Calu3 (cell line): ENCODE results near the gene MIEF1. TPM values are rescaled to one million over a fixed set of nuclear protein-coding genes. Genes with fewer than 3 reads are reported as not detected.

Source experiments
- BruUV-seq: library from RNA; stranded (reverse); fragments of 400-500 nt; replicated peaks from 2 replicates; lab custom pipeline; 2021; lab: Mats Ljungman, UMichigan
- CTCF ChIA-PET: fragments of 300-600 bp; sonication (Branson Sonifier 250); formaldehyde crosslinking; loops from one replicate; lab custom pipeline; 2022; ENCODE audit warnings: antibody characterized with exemption; lab: Charles Lee
- DNase-seq: peaks from one replicate; pipeline ENCODE4 v3.0.0; 2022
- H3K27ac Mint-ChIP-seq: one replicate; pipeline ENCODE4 v1.8.0; 2022; ENCODE audit warnings: mixed read lengths; ENCODE audit not compliant: unreplicated experiment
- H3K27me3 Mint-ChIP-seq: one replicate; pipeline ENCODE4 v1.8.0; 2022; ENCODE audit warnings: mixed read lengths; ENCODE audit not compliant: unreplicated experiment
- H3K36me3 Mint-ChIP-seq: one replicate; pipeline ENCODE4 v1.8.0; 2022; ENCODE audit warnings: mild to moderate bottlenecking, moderate library complexity, mixed read lengths; ENCODE audit not compliant: insufficient read depth, unreplicated experiment
- H3K4me1 Mint-ChIP-seq: one replicate; pipeline ENCODE4 v1.8.0; 2022; ENCODE audit warnings: mild to moderate bottlenecking, low read depth, mixed read lengths; ENCODE audit not compliant: unreplicated experiment
- H3K4me3 Mint-ChIP-seq: one replicate; pipeline ENCODE4 v1.8.0; 2022; ENCODE audit warnings: mild to moderate bottlenecking, low read depth, moderate library complexity, mixed read lengths; ENCODE audit not compliant: unreplicated experiment
- H3K9me3 Mint-ChIP-seq: one replicate; pipeline ENCODE4 v1.8.0; 2022; ENCODE audit warnings: low read depth, mixed read lengths; ENCODE audit not compliant: unreplicated experiment
- CTCF ChIP-seq: fragments of 200-600 bp; IDR thresholded peaks from one replicate; pipeline ENCODE4 v1.8.0; 2022; ENCODE audit warnings: antibody characterized with exemption; ENCODE audit not compliant: unreplicated experiment
- intact Hi-C: fragments of 100-400 bp; cut with micrococcal nuclease; formaldehyde crosslinking; loops from one replicate; pipeline ENCODE4 v1.10.0; 2022; ENCODE audit not compliant: unreplicated experiment
- total RNA-seq: library from RNA; stranded (reverse); gene quantifications from 2 replicates; pipeline ENCODE4 v1.2.3, GENCODE V29; 2022

Gene MIEF1
- total RNA-seq, 1 experiment from 2014 or later = 39.2 TPM

- Mint-ChIP-seq H3K9me3 (no peaks in the 10 kb centered on the region), H3K4me3 (no peak overlapping the region), H3K36me3 (peaks cover 9% of the 10 kb centered on the region), H3K27ac (no peak overlapping the region), H3K4me1 (peaks cover 19% of the 10 kb centered on the region), H3K27me3 (no peaks in the 10 kb centered on the region)
- no peak for DNase-seq
- TF ChIP-seq CTCF = no peak
- CTCF ChIA-PET = interaction anchor here (1.1 to 1.6 kb wide), 2 partner anchors 10 to 19 kb away, joined by 3 read pairs; partner anchors contain the start of gene MIEF1
- no TSS peak for BruUV-seq
- intact Hi-C loops = no loop called here
These were observed 9.9 kb upstream of the MIEF1 start for GRCh38 chr22:39492186-39492585.

GRCh38 chr22:39493759-39494158, 8.3 kb upstream of the MIEF1 start:
- H3K27ac Mint-ChIP-seq = no peak overlapping the region
- no peak for TF ChIP-seq CTCF

DNA sequence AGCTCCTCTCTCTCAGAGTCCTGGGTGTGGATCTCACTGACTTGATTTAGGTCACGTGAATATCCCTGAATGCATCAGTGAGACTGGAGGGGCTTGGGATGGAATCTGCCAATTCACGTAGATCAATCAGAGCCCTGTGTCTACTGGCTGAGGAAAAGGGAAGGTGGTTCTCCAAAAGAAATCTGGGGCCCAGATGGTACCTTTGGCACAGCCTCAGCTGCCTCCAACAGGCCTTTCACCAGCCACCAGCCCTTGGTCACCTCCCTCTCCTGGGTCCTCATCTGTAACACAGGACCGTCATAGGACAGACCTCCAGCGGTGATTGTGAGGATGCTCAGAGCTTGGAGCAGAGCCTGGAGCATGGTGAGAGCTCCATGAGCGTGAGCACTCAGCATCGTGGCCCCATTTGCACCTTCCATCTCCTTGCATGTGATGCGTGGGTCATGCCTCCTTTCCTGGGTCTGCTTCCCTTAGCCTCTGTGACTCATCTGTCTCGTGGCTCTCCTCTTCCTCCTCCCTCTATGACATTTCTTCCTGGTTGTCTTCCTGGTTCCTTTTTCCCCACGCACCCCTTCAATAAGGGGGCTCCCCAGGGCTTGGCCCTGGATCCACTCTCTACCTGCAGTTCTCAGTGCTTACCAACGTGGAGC, 7.5 kb upstream of the MIEF1 start:
- no TSS peak for BruUV-seq
- H3K4me1 Mint-ChIP-seq = peaks cover 30% of the 10 kb centered on the region
- peaks cover 5% of the 10 kb centered on the region for H3K36me3 Mint-ChIP-seq
- CTCF ChIA-PET = interaction anchor here (0.8 kb wide), 1 partner anchor 7 kb away, joined by 3 read pairs; the partner anchor contains the start of gene MIEF1
- no peaks in the 10 kb centered on the region for H3K9me3 Mint-ChIP-seq
- no peak overlapping the region for H3K27ac Mint-ChIP-seq
- no peaks in the 10 kb centered on the region for H3K27me3 Mint-ChIP-seq
- DNase-seq = no peak
- intact Hi-C loops = no loop called here
- no peak for TF ChIP-seq CTCF
- H3K4me3 Mint-ChIP-seq = no peak overlapping the region

More at GRCh38 chr22:39493759-39494158, 8.3 kb upstream of the MIEF1 start:
- intact Hi-C loops = no loop called here
- CTCF ChIA-PET = interaction anchor here (0.6 to 0.8 kb wide), 2 partner anchors 8 to 98 kb away, joined by 3 read pairs; partner anchors contain the start of gene MIEF1
- BruUV-seq = no TSS peak
- Mint-ChIP-seq H3K9me3 (no peaks in the 10 kb centered on the region), H3K36me3 (peaks cover 5% of the 10 kb centered on the region), H3K4me1 (peaks cover 22% of the 10 kb centered on the region), H3K27me3 (no peaks in the 10 kb centered on the region), H3K4me3 (no peak overlapping the region)
- DNase-seq = no peak

DNA sequence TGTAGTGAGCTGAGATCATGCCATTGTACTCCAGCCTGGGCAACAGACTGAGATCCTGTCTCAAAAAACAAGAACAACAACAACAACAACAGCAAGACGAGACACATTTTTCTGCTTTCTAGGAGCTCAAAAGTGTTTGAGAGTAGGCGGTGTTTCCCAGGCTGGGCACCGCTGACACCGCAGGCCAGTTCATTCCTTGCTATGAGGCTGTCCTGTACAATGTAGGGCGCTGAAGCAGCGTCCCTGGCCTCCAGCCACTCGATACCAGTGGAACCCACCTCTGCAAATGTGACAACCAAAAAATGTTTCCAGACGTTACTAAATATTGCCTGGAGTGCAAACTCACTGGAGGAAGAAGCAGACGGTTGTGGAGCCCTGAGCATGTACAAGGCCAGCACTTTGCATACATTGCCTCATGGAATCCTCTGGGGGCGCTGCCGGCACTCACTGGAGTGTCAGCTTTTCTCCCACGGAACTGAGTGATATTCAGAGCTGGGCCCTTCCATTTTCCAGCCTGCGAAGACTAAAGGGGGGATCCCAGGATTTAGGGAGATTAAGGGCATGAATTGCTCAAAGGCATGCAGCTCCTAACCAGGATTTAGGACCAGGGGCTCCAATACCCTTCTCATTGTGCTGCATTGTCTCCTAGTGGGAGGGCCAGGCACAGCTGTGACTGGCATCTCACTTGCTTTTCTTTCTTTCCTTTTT, 5.8 kb upstream of the MIEF1 start:
- intact Hi-C loops = no loop called here
- H3K27ac Mint-ChIP-seq = no peak overlapping the region

More for the DNA sequence above, 5.8 kb upstream of the MIEF1 start:
- CTCF ChIA-PET = interaction anchor here (0.8 to 2.2 kb wide), 6 partner anchors 14 to 97 kb away, joined by 3 to 16 read pairs (median 4); partner anchors contain the start of gene TAB1
- no peaks in the 10 kb centered on the region for H3K9me3 Mint-ChIP-seq
- H3K4me3 Mint-ChIP-seq = no peak overlapping the region
- peak; percentile 58 for TF ChIP-seq CTCF
- peak; percentile 64 for DNase-seq
- H3K36me3 Mint-ChIP-seq = peaks cover 2% of the 10 kb centered on the region
- no peaks in the 10 kb centered on the region for H3K27me3 Mint-ChIP-seq
- no TSS peak for BruUV-seq
- peaks cover 39% of the 10 kb centered on the region for H3K4me1 Mint-ChIP-seq
